CD1c-positive myeloid dendritic cell (primary cell): ENCODE measurements around the gene COX7A2L.
"Not testable (repeated sequence)": the region's sequence is repeated elsewhere in the genome, so short reads cannot be mapped to it uniquely, and the experiment has no call there.

Experiments
- DNase-seq: peaks from one replicate; pipeline ENCODE4 v3.0.0-alpha.2; 2016; ENCODE audit errors: extremely low spot score

Gene COX7A2L

GRCh38 chr2:42360890-42361727 is at the start of gene COX7A2L:
Gene COX7A2L, minus strand, starts transcription at chr2:42361217. Its CDS starts 56 bp downstream, at chr2:42361161.
- peak; percentile 97 for DNase-seq

DNA sequence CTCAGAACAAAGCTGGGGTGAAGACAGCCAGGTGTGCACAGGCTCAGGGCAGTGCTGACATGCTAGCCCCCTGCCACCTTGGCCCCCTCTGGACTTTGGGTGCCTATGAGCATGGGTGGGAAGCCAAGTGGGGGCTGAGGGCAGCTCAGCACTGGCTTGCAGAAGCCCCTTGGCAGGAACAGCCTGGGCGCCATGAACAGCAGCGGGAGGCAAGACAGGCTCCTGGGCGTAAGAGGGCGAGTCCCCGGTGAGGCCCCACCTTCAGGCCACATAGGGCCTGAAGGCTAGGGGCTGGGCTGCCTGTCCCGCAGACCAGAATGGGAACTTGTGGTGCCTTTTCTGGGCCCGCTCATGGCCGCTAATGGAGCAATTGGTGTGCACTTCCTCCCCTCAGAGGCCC is 47.0 kb upstream of the COX7A2L start:
- DNase-seq = no peak

GRCh38 chr2:42407476-42407875 is 46.5 kb upstream of the COX7A2L start:
- no peak for DNase-seq

GRCh38 chr2:42404676-42405075 is 43.7 kb upstream of the COX7A2L start:
- no peak for DNase-seq

- no peak for DNase-seq
Measured at GRCh38 chr2:42401773-42402172, 40.8 kb upstream of the COX7A2L start.

- DNase-seq = not testable (repeated sequence)
Measured at GRCh38 chr2:42398052-42398451, 37.0 kb upstream of the COX7A2L start.

DNA sequence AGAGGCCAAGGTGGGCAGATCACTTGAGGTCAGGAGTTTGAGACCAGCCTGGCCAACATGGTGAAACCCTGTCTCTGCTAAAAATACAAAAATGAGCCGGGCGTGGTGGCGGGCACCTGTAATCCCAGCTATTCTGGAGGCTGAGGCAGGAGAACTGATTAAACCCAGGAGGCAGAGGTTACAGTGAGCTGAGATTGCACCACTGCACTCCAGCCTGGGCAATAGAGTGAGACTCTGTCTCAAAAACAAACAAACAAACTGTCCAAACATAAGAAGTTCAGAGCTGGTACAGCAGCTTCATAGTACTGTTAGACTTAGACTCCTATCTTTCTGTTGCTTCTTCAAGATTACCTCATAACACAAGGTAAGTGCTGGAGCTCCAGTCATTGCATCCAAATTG is 32.3 kb upstream of the COX7A2L start:
- not testable (repeated sequence) for DNase-seq

DNA sequence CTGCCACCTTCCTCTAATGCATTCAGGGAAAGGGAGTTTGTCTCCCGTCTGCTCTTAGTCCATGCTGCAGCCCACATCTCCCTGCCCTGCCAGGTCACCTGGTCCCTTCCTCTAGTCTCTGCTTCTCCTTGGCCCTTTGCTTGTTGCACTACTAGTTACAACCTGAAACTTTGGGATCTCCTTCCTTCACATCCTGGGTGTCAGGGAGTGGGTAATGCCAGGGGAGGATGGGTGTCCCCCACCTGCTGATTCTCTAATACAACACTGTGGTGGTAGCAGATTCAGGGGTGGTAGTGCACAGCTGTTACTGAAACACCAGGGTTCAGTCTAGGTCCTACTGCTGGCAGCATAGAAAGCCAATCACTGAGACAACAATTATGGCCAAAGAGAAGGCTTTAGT is 31.2 kb upstream of the COX7A2L start:
- DNase-seq = no peak

DNA sequence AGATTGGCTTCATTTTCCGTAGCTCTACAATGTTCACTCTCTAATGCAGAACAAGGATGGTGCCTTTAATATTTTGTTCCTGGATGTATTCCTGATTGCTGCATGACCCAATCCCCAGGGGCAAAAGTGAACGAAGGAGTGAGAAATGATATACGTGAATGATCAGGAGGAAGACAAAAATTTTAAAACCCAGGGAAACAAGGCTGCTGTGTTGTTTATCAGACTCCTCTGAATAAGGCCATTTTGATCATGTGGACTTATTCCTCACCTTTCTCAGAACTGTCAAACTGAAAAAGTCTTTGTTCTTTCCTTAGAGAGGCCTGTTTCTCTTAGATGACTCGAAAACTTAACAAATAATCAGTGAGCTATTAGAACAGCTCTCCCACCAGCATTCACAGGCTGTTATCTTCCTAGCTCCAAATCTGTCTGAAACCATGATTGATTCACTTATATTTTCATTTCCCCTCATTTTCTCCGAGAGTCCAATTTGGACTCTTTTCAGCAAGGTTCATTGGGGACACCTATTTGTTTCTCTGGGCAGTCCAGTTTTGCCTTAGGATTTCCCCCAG is 29.5 kb upstream of the COX7A2L start:
- no peak for DNase-seq

- no peak for DNase-seq
Measured at GRCh38 chr2:42386682-42387081, 25.7 kb upstream of the COX7A2L start.

- DNase-seq = no peak
Measured at GRCh38 chr2:42385225-42385624, 24.2 kb upstream of the COX7A2L start.

GRCh38 chr2:42383855-42384530 is 23.0 kb upstream of the COX7A2L start:
- DNase-seq = no peak

DNA sequence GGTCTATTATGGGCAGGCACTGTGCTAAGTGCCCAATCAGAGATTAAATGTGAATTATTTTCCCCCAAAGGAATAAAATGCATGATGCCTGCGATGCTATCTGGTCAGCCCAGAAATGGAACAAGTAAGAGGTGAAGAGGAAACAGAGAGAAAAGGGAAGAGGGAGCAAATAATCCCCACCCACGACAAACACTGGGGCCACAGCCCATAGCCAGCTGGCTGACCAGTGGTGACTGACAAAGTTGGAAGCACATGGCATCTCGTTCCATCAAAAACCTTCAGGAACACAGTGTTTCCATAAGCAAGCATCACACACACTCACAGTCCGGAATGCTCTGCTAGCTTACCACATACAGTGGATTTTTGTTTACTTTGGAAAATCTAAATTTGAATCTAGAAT is 21.1 kb upstream of the COX7A2L start:
- no peak for DNase-seq

GRCh38 chr2:42380026-42380425 is 19.0 kb upstream of the COX7A2L start:
- not testable (repeated sequence) for DNase-seq

DNA sequence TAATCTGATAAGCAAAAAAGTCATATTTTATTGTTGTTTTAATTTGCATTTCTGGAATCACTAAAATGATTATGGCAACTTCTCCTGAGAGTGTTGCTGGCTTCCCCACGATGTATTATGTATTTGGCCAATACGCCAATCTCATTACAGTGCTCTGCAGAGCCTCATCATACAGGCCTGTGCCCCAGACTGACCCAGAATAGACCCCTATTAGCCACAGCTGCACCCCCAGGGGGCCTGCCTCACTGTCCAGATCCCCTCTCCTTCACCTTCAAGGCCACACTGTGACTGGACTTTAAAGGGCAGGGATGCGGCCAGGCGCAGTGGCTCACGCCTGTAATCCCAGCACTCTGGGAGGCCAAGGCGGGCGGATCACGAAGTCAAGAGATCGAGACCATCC is 17.4 kb upstream of the COX7A2L start:
- DNase-seq = no peak

DNA sequence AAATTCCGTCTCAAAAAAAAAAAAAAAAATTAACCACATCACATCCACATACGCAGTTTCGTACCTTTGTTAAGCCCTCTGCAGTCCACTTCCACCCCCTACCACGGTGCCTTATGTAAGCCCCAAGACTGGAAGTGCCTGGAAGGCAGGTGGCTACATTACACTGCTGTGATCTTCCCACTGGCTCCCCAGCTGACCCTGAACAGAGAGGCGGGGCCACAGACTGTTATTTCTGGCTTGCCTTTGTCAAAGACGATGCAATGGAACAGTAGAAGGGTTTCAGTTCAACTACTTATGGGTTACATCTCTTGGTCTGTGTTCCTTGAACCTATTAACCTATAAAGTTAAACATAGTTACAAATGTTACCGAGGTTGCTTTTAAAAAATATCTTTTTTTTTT is 15.7 kb upstream of the COX7A2L start:
- no peak for DNase-seq

DNA sequence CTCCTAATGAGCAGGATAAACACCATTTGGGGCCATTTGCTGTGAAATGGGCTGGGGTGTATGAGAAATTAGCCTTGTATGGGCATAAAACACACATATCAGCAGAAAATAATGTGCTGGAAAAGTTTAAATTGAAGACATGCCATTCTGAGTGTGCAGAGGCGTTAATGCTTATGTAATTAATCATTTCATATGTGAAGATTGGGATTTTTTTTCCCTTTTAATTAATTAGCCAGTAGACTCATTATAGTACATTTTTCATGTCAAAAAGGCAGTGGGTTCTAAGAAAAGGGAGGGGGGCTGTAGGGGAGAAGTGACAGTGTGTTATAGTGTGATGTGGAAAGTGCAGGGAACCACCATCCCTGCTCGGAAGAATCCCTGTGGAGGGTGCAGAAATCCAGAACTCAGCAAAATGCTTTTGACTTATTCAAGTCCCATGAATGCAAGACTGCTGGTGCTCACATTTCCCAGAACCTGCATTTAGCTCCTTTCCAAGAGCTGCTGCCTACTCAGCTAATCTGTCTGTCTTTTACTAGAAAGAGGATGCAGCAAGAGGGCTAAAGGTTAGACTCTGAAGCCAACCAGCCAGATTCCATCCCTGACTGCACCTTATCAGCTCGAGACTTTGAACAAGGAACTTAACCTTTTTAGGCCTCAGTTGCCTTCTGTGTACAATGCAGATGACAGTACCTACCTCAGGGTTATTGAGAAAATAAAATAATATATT is 11.6 kb upstream of the COX7A2L start:
- no peak for DNase-seq

GRCh38 chr2:42371611-42372473 is 10.8 kb upstream of the COX7A2L start:
- DNase-seq = no peak

DNA sequence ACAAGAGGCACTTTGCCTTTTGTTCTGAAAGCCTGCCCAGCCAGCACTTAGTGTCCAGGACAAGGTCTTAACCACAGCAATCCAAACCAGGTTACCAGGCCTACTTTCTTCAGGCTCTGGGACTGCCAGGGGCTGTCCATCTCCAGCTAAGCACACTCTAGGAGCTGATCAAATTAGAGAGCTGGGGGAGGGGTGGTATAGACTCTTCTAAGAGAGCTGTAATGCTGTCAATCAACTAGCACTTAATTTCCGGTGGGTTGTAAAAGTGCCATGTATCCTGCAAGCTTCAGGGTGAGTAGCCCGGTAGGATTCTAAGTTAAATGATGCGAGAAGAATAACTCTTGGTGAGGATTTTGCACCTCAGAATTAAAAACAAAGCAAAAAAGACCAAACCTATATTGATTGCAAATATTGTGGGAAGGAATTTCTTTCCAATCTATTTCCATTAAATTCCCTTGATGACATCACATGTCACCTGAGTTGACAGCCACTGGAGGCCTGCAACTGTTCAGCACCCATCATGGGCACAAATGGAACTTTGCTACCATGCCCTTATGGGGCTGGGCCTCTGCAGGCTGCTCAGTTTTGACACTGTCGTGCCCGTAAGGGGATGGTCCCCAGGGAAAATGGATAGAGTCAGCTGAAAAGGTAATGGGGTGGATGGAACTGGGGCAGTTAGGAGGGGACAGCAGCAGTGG is 8.7 kb upstream of the COX7A2L start:
- DNase-seq = no peak

GRCh38 chr2:42368817-42369531 is 8.0 kb upstream of the COX7A2L start:
- DNase-seq = no peak
